WI38 (cell line): ENCODE results near the gene CACNA2D2.

Experiments used
- H3K4me3 ChIP-seq: 2 replicates; pipeline ENCODE4 v1.5.1; 2011; ENCODE audit warnings: low read depth, mild to moderate bottlenecking, control low read depth, low read length
- CTCF ChIP-seq: IDR thresholded peaks from 2 replicates; pipeline ENCODE4 v1.5.1; 2012; ENCODE audit warnings: low read depth, mild to moderate bottlenecking, control low read depth, low read length

CACNA2D2 gene

GRCh38 chr3:50347187-50347813, 156.1 kb downstream of the CACNA2D2 start:
- H3K4me3 ChIP-seq: no peak overlapping the region
- peak; percentile 44; the same call in 1 of the 2 replicates for TF ChIP-seq CTCF

- peak within 1 kb of the TSS; percentile 54 for H3K4me3 ChIP-seq
- TF ChIP-seq CTCF: no peak
Measured at GRCh38 chr3:50345586-50346234, 157.7 kb downstream of the CACNA2D2 start, which contains the start of gene ZMYND10. TSS of gene ZMYND10 (minus strand) at chr3:50345732. CDS start at chr3:50345579, 153 bp downstream.

- peak overlapping the region; percentile 54 for H3K4me3 ChIP-seq
- no peak for TF ChIP-seq CTCF
Measured at GRCh38 chr3:50345008-50345407, 158.4 kb downstream of the CACNA2D2 start.

- no peak overlapping the region for H3K4me3 ChIP-seq
- TF ChIP-seq CTCF: 0 out of 2 replicates have a peak, but pooled peaks have one; percentile 4
Measured at GRCh38 chr3:50342813-50343633, 160.4 kb downstream of the CACNA2D2 start.

- no peak for TF ChIP-seq CTCF
- H3K4me3 ChIP-seq: no peak overlapping the region
Measured at GRCh38 chr3:50341996-50342650, 161.3 kb downstream of the CACNA2D2 start.

- peak overlapping the region; percentile 64 for H3K4me3 ChIP-seq
- no peak for TF ChIP-seq CTCF
Measured at GRCh38 chr3:50341537-50341936, 161.9 kb downstream of the CACNA2D2 start.
